ENCODE results near the gene TSHZ2.

Gene TSHZ2

GRCh38 chr20:52972190-52972937, at the start of gene TSHZ2:
Gene TSHZ2 (plus strand): TSS chr20:52972358. CDS start chr20:52973294, 936 bp downstream.
- peak in 1 of 4 experiments; percentile 10 for DNase-seq

- DNase-seq = no peak
Measured at GRCh38 chr20:52922436-52922835, 49.7 kb upstream of the TSHZ2 start.

- no peak for DNase-seq
Measured at GRCh38 chr20:52923123-52923937, 48.8 kb upstream of the TSHZ2 start.

GRCh38 chr20:52924411-52925271, 47.5 kb upstream of the TSHZ2 start:
- no peak for DNase-seq

GRCh38 chr20:52926505-52926904, 45.7 kb upstream of the TSHZ2 start:
- DNase-seq = no peak

- no peak for DNase-seq
Measured at GRCh38 chr20:52933867-52934266, 38.3 kb upstream of the TSHZ2 start.

GRCh38 chr20:52936351-52937340, 35.5 kb upstream of the TSHZ2 start:
- no peak for DNase-seq

GRCh38 chr20:52937591-52938100, 34.5 kb upstream of the TSHZ2 start:
- DNase-seq = no peak

GRCh38 chr20:52939141-52939540, 33.0 kb upstream of the TSHZ2 start:
- no peak for DNase-seq

- no peak for DNase-seq
Measured at GRCh38 chr20:52941808-52942207, 30.4 kb upstream of the TSHZ2 start.

- DNase-seq = no peak
Measured at GRCh38 chr20:52943185-52943841, 28.8 kb upstream of the TSHZ2 start.

GRCh38 chr20:52945268-52945667, 26.9 kb upstream of the TSHZ2 start:
- no peak for DNase-seq

GRCh38 chr20:52945862-52946522, 26.2 kb upstream of the TSHZ2 start:
- no peak for DNase-seq

- DNase-seq = no peak
Measured at GRCh38 chr20:52948491-52948890, 23.7 kb upstream of the TSHZ2 start.

GRCh38 chr20:52953020-52953419, 19.1 kb upstream of the TSHZ2 start:
- no peak for DNase-seq

GRCh38 chr20:52954849-52955248, 17.3 kb upstream of the TSHZ2 start:
- no peak for DNase-seq

- DNase-seq = no peak
Measured at GRCh38 chr20:52958211-52958610, 13.9 kb upstream of the TSHZ2 start.

- DNase-seq = no peak
Measured at GRCh38 chr20:52959125-52959524, 13.0 kb upstream of the TSHZ2 start.

GRCh38 chr20:52962183-52962582, 10.0 kb upstream of the TSHZ2 start:
- no peak for DNase-seq

GRCh38 chr20:52963131-52963530, 9.0 kb upstream of the TSHZ2 start:
- DNase-seq = no peak

- DNase-seq = no peak
Measured at GRCh38 chr20:52964131-52964530, 8.0 kb upstream of the TSHZ2 start.
